ENCODE measurements around the gene IRF4. TPM values are rescaled to one million over a fixed set of nuclear protein-coding genes. Genes with fewer than 3 reads are reported as not detected.
A peak's percentile ranks its signal among the peaks of the same experiment; 100 is the strongest.

Gene IRF4
- total RNA-seq, 4 donors from 2014 or later = 0.26 to 0.56 (median 0.31) TPM; not detected in 1

GRCh38 chr6:408599-409102 lies 17.1 kb downstream of the IRF4 start:
- H3K36me3 ChIP-seq = no peaks in the 10 kb centered on the region
- no peaks in the 10 kb centered on the region for H3K4me1 ChIP-seq
- intact Hi-C loops (cut with DNase I; ENCODE audit: low total_unique reads) = no loop called here
- DNase-seq = peak in 1 of 2 donors; percentile 43
- peak in 1 of 2 donors; percentile 53 for ATAC-seq
- H3K27ac ChIP-seq = no peak overlapping the region
- in situ Hi-C loops (cut with MboI; ENCODE audit: low sequenced_read_pairs in 4 of 4) = no loop called here
- H3K27me3 ChIP-seq = peaks cover 6 to 15% (median 15%) of the 10 kb centered on the region in 3 donors
- TF ChIP-seq POLR2A (IDR thresholded peaks at IDR 0.05) (no peak), CTCF (IDR thresholded peaks at IDR 0.05 in 4 of 5, conservative IDR thresholded peaks at IDR 0.05 in 1 of 5) (peak in 4 of 5 experiments; percentile 30 to 40 (median 33))
- no peaks in the 10 kb centered on the region for H3K9me3 ChIP-seq
- no peak overlapping the region for H3K4me3 ChIP-seq

GRCh38 chr6:409370-409972 lies 17.9 kb downstream of the IRF4 start:
- ATAC-seq (no peak), DNase-seq (no peak)
- TF ChIP-seq POLR2A (IDR thresholded peaks at IDR 0.05) (no peak), CTCF (IDR thresholded peaks at IDR 0.05 in 4 of 5, conservative IDR thresholded peaks at IDR 0.05 in 1 of 5) (no peak)
- in situ Hi-C loops (cut with MboI; ENCODE audit: low sequenced_read_pairs in 4 of 4) = no loop called here
- Histone ChIP-seq H3K36me3 (no peaks in the 10 kb centered on the region), H3K4me3 (no peak overlapping the region), H3K27ac (no peak overlapping the region), H3K9me3 (no peaks in the 10 kb centered on the region), H3K27me3 (peaks cover 6 to 19% (median 16%) of the 10 kb centered on the region in 3 donors), H3K4me1 (no peaks in the 10 kb centered on the region)
- intact Hi-C loops (cut with DNase I; ENCODE audit: low total_unique reads) = no loop called here

- intact Hi-C loops (cut with DNase I; ENCODE audit: low total_unique reads) (no loop called here), in situ Hi-C loops (cut with MboI; ENCODE audit: low sequenced_read_pairs in 4 of 4) (no loop called here)
- no peaks in the 10 kb centered on the region for H3K4me1 ChIP-seq
- H3K4me3 ChIP-seq = no peak overlapping the region
- ATAC-seq (no peak), DNase-seq (no peak)
- no peak overlapping the region for H3K27ac ChIP-seq
- no peaks in the 10 kb centered on the region for H3K36me3 ChIP-seq
- peaks cover 6 to 21% (median 16%) of the 10 kb centered on the region in 3 donors for H3K27me3 ChIP-seq
- TF ChIP-seq POLR2A (IDR thresholded peaks at IDR 0.05) (no peak), CTCF (IDR thresholded peaks at IDR 0.05 in 4 of 5, conservative IDR thresholded peaks at IDR 0.05 in 1 of 5) (no peak)
- no peaks in the 10 kb centered on the region for H3K9me3 ChIP-seq
These were observed 19.2 kb downstream of the IRF4 start for GRCh38 chr6:410555-411395.

- TF ChIP-seq POLR2A (IDR thresholded peaks at IDR 0.05) = no peak
- no peak for TF ChIP-seq CTCF (IDR thresholded peaks at IDR 0.05 in 4 of 5, conservative IDR thresholded peaks at IDR 0.05 in 1 of 5)
These were observed 20.0 kb downstream of the IRF4 start for GRCh38 chr6:411402-412145.

More at GRCh38 chr6:411402-412145, 20.0 kb downstream of the IRF4 start:
- peaks cover 6 to 21% (median 16%) of the 10 kb centered on the region in 3 donors for H3K27me3 ChIP-seq
- H3K36me3 ChIP-seq = no peaks in the 10 kb centered on the region
- no peak overlapping the region for H3K4me3 ChIP-seq
- no peaks in the 10 kb centered on the region for H3K9me3 ChIP-seq
- no peak for ATAC-seq
- no peak overlapping the region for H3K27ac ChIP-seq
- no peak for DNase-seq
- no peaks in the 10 kb centered on the region for H3K4me1 ChIP-seq
- in situ Hi-C loops (cut with MboI; ENCODE audit: low sequenced_read_pairs in 4 of 4) = no loop called here
- intact Hi-C loops (cut with DNase I; ENCODE audit: low total_unique reads) = no loop called here

All from gastrocnemius medialis (tissue), 4 donors.